ENCODE results near the gene ATF6B. TPM values are rescaled to one million over a fixed set of nuclear protein-coding genes. Genes with fewer than 3 reads are reported as not detected.

The ATF6B gene
- total RNA-seq, 1 donor from 2014 or later, result 80.1 TPM

- intact Hi-C loops (cut with micrococcal nuclease), result loop anchor here (1.0 to 10.0 kb wide), 3 partner anchors 67 to 168 kb away; partner anchors contain the start of gene PPT2
Observed at GRCh38 chr6:32086661-32087573, 41.1 kb downstream of the ATF6B start.

GRCh38 chr6:32085759-32086459, 42.1 kb downstream of the ATF6B start:
- intact Hi-C loops (cut with micrococcal nuclease), result loop anchor here (10.0 kb wide), 1 partner anchor 169 kb away; no protein-coding TSS in a partner anchor
- no peak overlapping the region for H3K27ac Mint-ChIP-seq

More at GRCh38 chr6:32086661-32087573, 41.1 kb downstream of the ATF6B start:
- peaks cover 11% of the 10 kb centered on the region for H3K4me1 Mint-ChIP-seq (ENCODE audit: low read depth)
- H3K27me3 Mint-ChIP-seq (ENCODE audit: insufficient read depth), result peaks cover 38% of the 10 kb centered on the region
- H3K9me3 Mint-ChIP-seq, result no peaks in the 10 kb centered on the region
- no peak for DNase-seq (ENCODE audit: low spot score)
- H3K36me3 Mint-ChIP-seq (ENCODE audit: low read depth), result no peaks in the 10 kb centered on the region
- peak overlapping the region; percentile 66 for H3K27ac Mint-ChIP-seq
- H3K4me3 Mint-ChIP-seq, result no peak overlapping the region

GRCh38 chr6:32084780-32085179, 43.3 kb downstream of the ATF6B start:
- Mint-ChIP-seq H3K36me3 (ENCODE audit: low read depth) (no peaks in the 10 kb centered on the region), H3K27ac (no peak overlapping the region), H3K9me3 (no peaks in the 10 kb centered on the region), H3K4me3 (no peak overlapping the region), H3K4me1 (ENCODE audit: low read depth) (peaks cover 11% of the 10 kb centered on the region), H3K27me3 (ENCODE audit: insufficient read depth) (peaks cover 30% of the 10 kb centered on the region)
- no peak for DNase-seq (ENCODE audit: low spot score)
- intact Hi-C loops (cut with micrococcal nuclease), result loop anchor here (10.0 kb wide), 1 partner anchor 170 kb away; no protein-coding TSS in a partner anchor

More at GRCh38 chr6:32085759-32086459, 42.1 kb downstream of the ATF6B start:
- Mint-ChIP-seq H3K9me3 (no peaks in the 10 kb centered on the region), H3K4me3 (no peak overlapping the region), H3K27me3 (ENCODE audit: insufficient read depth) (peaks cover 33% of the 10 kb centered on the region), H3K36me3 (ENCODE audit: low read depth) (no peaks in the 10 kb centered on the region), H3K4me1 (ENCODE audit: low read depth) (peaks cover 11% of the 10 kb centered on the region)
- DNase-seq (ENCODE audit: low spot score), result no peak

DNA sequence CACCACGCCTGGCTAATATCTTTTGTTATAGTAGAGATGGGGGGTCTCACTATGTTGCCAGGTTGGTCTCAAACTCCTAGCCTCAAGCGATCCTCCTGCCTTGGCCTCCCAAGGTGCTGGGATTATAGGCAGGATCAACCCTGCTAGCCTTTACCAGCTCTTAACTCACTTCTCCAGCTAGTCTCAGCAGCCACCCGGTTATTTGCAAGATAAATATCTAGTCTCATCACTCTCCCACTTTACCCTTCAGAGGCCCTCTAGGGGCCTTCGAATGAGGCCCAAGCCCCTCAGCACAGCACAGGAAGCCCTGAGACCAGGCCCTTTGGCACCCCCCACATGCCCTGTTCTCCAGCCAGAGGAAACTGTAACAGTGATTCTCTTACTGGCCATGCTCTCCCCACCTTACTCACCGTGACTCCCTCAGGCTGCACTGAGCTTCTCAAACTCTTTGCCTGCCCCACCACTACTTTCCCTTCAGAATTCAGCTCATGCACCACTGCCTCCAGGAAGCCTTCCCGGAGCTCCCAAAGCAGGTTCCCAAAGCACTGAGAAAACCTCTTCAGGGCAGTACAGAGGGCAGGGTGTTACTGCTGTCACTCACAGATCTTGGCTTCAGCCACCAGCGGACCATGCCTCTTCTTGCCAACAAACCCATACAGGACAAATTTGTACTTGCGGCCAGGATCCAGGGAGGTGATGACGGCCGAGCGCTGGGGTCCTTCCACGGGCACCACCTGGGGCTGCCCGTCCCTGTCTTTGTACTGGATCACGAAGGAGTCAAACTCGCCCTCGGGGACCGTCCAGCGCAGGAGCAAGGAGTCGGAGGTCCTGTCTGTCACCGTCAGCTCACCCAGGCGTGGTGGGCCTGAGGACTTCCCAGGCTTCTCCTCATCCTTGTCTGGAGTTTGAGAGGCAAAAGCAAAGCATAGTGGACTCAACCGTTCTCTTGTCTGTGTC, 44.0 kb downstream of the ATF6B start:
- H3K4me1 Mint-ChIP-seq (ENCODE audit: low read depth), result peaks cover 11% of the 10 kb centered on the region
- no peaks in the 10 kb centered on the region for H3K36me3 Mint-ChIP-seq (ENCODE audit: low read depth)
- no peak for DNase-seq (ENCODE audit: low spot score)
- no peak overlapping the region for H3K27ac Mint-ChIP-seq
- no peaks in the 10 kb centered on the region for H3K9me3 Mint-ChIP-seq
- no peak overlapping the region for H3K4me3 Mint-ChIP-seq
- intact Hi-C loops (cut with micrococcal nuclease), result loop anchor here (10.0 kb wide), 1 partner anchor 171 kb away; no protein-coding TSS in a partner anchor
- H3K27me3 Mint-ChIP-seq (ENCODE audit: insufficient read depth), result peaks cover 26% of the 10 kb centered on the region

- intact Hi-C loops (cut with micrococcal nuclease), result loop anchor here (10.0 kb wide), 1 partner anchor 172 kb away; no protein-coding TSS in a partner anchor
- DNase-seq (ENCODE audit: low spot score), result no peak
- no peaks in the 10 kb centered on the region for H3K9me3 Mint-ChIP-seq
- no peak overlapping the region for H3K4me3 Mint-ChIP-seq
- no peak overlapping the region for H3K27ac Mint-ChIP-seq
- H3K4me1 Mint-ChIP-seq (ENCODE audit: low read depth), result peaks cover 11% of the 10 kb centered on the region
- H3K36me3 Mint-ChIP-seq (ENCODE audit: low read depth), result no peaks in the 10 kb centered on the region
- peaks cover 25% of the 10 kb centered on the region for H3K27me3 Mint-ChIP-seq (ENCODE audit: insufficient read depth)
Observed at GRCh38 chr6:32082935-32083334, 45.1 kb downstream of the ATF6B start.

DNA sequence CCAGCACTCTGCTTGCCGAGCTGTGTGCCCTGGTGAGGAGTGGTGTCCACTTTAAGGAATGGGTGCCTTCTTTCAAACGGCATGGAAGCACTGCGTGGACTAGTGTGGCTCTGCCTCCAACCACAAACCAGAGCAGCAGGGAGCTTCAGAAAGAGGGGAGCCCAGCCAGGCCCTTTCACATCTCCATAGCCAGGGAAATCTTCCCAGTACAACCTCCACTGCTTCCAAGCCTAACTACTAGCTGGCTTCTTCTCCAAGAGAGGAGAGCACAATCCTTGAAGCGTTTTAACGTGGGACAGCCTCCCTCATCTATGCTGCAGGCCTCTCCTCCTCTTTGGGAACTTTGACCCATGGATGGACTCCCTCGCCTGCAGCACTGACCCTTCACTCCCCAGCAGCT, 45.6 kb downstream of the ATF6B start:
- no peak for DNase-seq (ENCODE audit: low spot score)
- intact Hi-C loops (cut with micrococcal nuclease), result loop anchor here (10.0 kb wide), 1 partner anchor 172 kb away; no protein-coding TSS in a partner anchor
- no peaks in the 10 kb centered on the region for H3K9me3 Mint-ChIP-seq
- H3K27me3 Mint-ChIP-seq (ENCODE audit: insufficient read depth), result peaks cover 27% of the 10 kb centered on the region
- no peaks in the 10 kb centered on the region for H3K36me3 Mint-ChIP-seq (ENCODE audit: low read depth)
- no peak overlapping the region for H3K27ac Mint-ChIP-seq
- no peak overlapping the region for H3K4me3 Mint-ChIP-seq
- H3K4me1 Mint-ChIP-seq (ENCODE audit: low read depth), result peaks cover 11% of the 10 kb centered on the region

DNA sequence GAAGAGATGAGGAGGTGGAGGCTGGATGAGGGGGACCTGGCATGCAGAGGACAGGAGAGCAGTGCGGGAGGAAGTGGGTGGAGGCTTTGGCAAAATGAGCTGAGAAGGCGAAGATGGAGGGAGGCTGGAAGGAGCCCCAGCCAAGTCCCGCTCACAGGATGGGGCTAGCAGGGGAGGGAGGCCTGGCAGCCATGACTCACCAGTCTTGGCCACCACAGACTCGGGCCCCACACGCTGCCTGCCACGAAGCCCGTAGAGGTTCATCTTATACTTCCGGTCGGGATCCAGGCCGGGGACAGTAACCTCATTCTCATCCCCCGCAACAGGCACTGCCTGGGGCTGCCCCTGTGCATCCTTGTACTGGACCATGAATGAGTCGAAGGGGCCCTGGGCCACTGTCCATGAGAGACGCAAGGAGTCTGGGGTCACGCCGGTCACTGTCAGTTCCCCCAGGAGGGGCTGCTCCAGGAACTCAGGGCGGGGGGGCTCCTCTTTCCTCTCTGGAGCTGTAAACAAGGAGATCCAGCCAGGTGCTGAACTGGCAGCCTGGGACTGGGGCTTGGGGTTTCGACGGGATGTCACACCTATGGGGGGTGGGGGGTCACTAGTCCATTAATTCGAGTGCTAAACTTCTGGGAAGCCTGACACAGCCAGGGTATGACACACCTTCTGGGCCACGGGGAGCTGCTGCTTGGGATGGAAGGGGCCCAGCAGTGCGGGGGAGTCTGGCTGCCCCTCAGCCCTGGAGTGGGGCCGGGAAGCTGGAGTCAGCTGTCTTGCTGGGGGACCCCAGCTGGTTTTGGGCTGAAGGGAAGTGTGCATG, 46.7 kb downstream of the ATF6B start:
- Mint-ChIP-seq H3K4me1 (ENCODE audit: low read depth) (peaks cover 5% of the 10 kb centered on the region), H3K36me3 (ENCODE audit: low read depth) (no peaks in the 10 kb centered on the region), H3K4me3 (no peak overlapping the region), H3K27ac (no peak overlapping the region), H3K27me3 (ENCODE audit: insufficient read depth) (peaks cover 20% of the 10 kb centered on the region), H3K9me3 (no peaks in the 10 kb centered on the region)
- DNase-seq (ENCODE audit: low spot score), result no peak
- intact Hi-C loops (cut with micrococcal nuclease), result loop anchor here (10.0 kb wide), 1 partner anchor 173 kb away; no protein-coding TSS in a partner anchor

- intact Hi-C loops (cut with micrococcal nuclease), result loop anchor here (10.0 kb wide), 1 partner anchor 175 kb away; no protein-coding TSS in a partner anchor
- Mint-ChIP-seq H3K4me1 (ENCODE audit: low read depth) (no peaks in the 10 kb centered on the region), H3K36me3 (ENCODE audit: low read depth) (no peaks in the 10 kb centered on the region), H3K4me3 (no peak overlapping the region), H3K27ac (no peak overlapping the region), H3K27me3 (ENCODE audit: insufficient read depth) (peaks cover 12% of the 10 kb centered on the region), H3K9me3 (no peaks in the 10 kb centered on the region)
- DNase-seq (ENCODE audit: low spot score), result no peak
Observed at GRCh38 chr6:32079566-32080290, 48.3 kb downstream of the ATF6B start.

DNA sequence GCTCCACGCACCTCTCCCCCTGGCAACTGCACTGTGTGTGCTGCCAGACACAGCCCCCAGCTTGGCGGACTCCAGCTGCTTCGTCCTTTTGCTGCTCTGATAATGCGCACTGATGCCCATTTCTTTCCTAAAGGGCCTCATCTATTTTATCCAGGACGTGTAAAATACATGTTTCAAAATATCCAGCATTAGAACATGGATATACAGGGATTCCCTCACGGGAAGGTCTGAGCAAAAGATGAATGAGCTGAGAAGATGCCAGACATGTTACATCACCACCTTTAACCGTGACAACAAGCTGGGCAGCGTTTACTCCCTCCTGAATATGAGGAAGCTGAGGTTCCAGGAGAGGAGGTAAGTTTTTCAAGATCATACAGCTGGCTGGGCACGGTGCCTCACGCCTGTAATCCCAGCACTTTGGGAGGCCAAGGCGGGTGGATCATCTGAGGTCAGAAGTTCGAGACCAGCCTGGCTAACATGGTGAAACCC, 51.7 kb downstream of the ATF6B start:
- Mint-ChIP-seq H3K27me3 (ENCODE audit: insufficient read depth) (peaks cover 5% of the 10 kb centered on the region), H3K4me3 (no peak overlapping the region), H3K4me1 (ENCODE audit: low read depth) (no peaks in the 10 kb centered on the region), H3K27ac (no peak overlapping the region), H3K9me3 (no peaks in the 10 kb centered on the region), H3K36me3 (ENCODE audit: low read depth) (no peaks in the 10 kb centered on the region)
- intact Hi-C loops (cut with micrococcal nuclease), result no loop called here
- DNase-seq (ENCODE audit: low spot score), result no peak

- H3K9me3 Mint-ChIP-seq, result no peaks in the 10 kb centered on the region
- no peak overlapping the region for H3K27ac Mint-ChIP-seq
- peaks cover 3% of the 10 kb centered on the region for H3K27me3 Mint-ChIP-seq (ENCODE audit: insufficient read depth)
- no peak for DNase-seq (ENCODE audit: low spot score)
- intact Hi-C loops (cut with micrococcal nuclease), result no loop called here
- H3K36me3 Mint-ChIP-seq (ENCODE audit: low read depth), result no peaks in the 10 kb centered on the region
- no peaks in the 10 kb centered on the region for H3K4me1 Mint-ChIP-seq (ENCODE audit: low read depth)
- no peak overlapping the region for H3K4me3 Mint-ChIP-seq
Observed at GRCh38 chr6:32075781-32076180, 52.3 kb downstream of the ATF6B start.

DNA sequence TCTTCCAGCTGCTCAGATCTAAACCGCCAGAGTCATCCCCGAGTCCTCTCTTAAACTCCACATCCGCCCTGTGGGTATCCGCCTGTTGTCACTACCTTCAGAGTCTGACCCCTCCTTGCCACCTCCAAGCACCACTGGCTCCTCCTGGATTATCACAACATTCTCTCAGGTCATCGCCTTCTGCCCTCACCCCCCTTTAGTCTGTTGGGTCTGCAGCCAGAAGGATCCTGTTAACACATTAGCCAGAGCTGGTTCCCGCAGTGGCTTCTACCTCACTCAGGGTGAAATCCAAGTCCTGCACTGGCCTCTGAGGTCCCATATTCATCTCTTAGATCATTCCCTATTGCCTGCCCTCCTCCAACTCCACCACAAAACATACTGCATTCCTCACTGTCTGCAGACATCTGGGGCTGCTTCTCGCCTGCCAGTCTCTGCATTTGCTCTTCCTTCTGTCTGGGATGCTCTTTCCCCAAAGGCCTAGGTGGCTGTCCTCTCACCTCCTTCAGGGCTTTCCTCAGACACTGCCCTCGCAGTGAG, 53.0 kb downstream of the ATF6B start:
- Mint-ChIP-seq H3K4me1 (ENCODE audit: low read depth) (no peaks in the 10 kb centered on the region), H3K27me3 (ENCODE audit: insufficient read depth) (peaks cover 3% of the 10 kb centered on the region), H3K27ac (no peak overlapping the region), H3K36me3 (ENCODE audit: low read depth) (no peaks in the 10 kb centered on the region), H3K9me3 (no peaks in the 10 kb centered on the region), H3K4me3 (no peak overlapping the region)
- intact Hi-C loops (cut with micrococcal nuclease), result no loop called here
- DNase-seq (ENCODE audit: low spot score), result no peak
